ENCODE results near the gene EHBP1.

The EHBP1 gene

GRCh38 chr2:63092401-63092800 lies 386.9 kb downstream of the EHBP1 start:
- TF ChIP-seq CTCF (IDR thresholded peaks at IDR 0.05) = no peak
- Histone ChIP-seq H3K4me3 (no peak overlapping the region), H3K27ac (no peak overlapping the region)
- no peak for DNase-seq (ENCODE audit: low spot score)

GRCh38 chr2:63092857-63093256 lies 387.3 kb downstream of the EHBP1 start:
- H3K4me3 ChIP-seq = no peak overlapping the region
- no peak overlapping the region for H3K27ac ChIP-seq
- no peak for DNase-seq (ENCODE audit: low spot score)
- TF ChIP-seq CTCF (IDR thresholded peaks at IDR 0.05) = no peak

- H3K27ac ChIP-seq = no peak overlapping the region
- TF ChIP-seq CTCF (IDR thresholded peaks at IDR 0.05) = no peak
- no peak overlapping the region for H3K4me3 ChIP-seq
- no peak for DNase-seq (ENCODE audit: low spot score)
Observed at GRCh38 chr2:63093502-63093901, 388.0 kb downstream of the EHBP1 start.

All from coronary artery (tissue), 2 donors.